Spleen (tissue), 11 donors: Measurements from ENCODE around the gene INPP5D. TPM values are rescaled to one million over a fixed set of nuclear protein-coding genes. Genes with fewer than 3 reads are reported as not detected.
"Not testable (repeated sequence)": the region's sequence is repeated elsewhere in the genome, so short reads cannot be mapped to it uniquely, and the experiment has no call there.

Source experiments
- DNase-seq: peaks from one replicate; pipeline ENCODE4 v3.0.0-alpha.2; 2020
- H3K27ac ChIP-seq, 8 donors: fragments of 200-600 bp; sonication (generic) in 7 of 8; 1 replicate in 4 of 8; 2 replicates in 4 of 8; pipeline versions ENCODE4 v1.5.0 to v1.8.0; 2016 to 2021; ENCODE audit warnings: inconsistent platforms in 4 of 8, mild to moderate bottlenecking in 4 of 8, moderate library complexity in 1 of 8
- H3K27me3 ChIP-seq, 7 donors: fragments of 200-600 bp; sonication (generic) in 6 of 7; replicated peaks in 1 of 7; 1 replicate in 4 of 7; 2 replicates in 3 of 7; pipeline versions ENCODE4 v1.5.0 to v1.8.0; 2016 to 2021; ENCODE audit warnings: inconsistent platforms in 3 of 7, mild to moderate bottlenecking in 1 of 7
- H3K36me3 ChIP-seq, 6 donors: fragments of 200-600 bp; sonication (generic) in 5 of 6; 1 replicate in 4 of 6; 2 replicates in 2 of 6; pipeline versions ENCODE4 v1.5.0 to v1.8.0; 2016 to 2021; ENCODE audit warnings: inconsistent platforms in 2 of 6
- H3K4me1 ChIP-seq, 6 donors: fragments of 200-600 bp; sonication (generic) in 5 of 6; 1 replicate in 3 of 6; 2 replicates in 3 of 6; pipeline versions ENCODE4 v1.5.0 to v1.8.0; 2016 to 2021; ENCODE audit warnings: inconsistent platforms in 3 of 6
- H3K4me3 ChIP-seq, 8 donors: fragments of 200-600 bp; sonication (generic) in 7 of 8; 1 replicate in 4 of 8; 2 replicates in 4 of 8; pipeline versions ENCODE4 v1.5.0 to v1.8.0; 2016 to 2021; ENCODE audit warnings: inconsistent platforms in 4 of 8, mild to moderate bottlenecking in 4 of 8, moderate library complexity in 2 of 8
- H3K9me3 ChIP-seq, 8 donors: fragments of 200-600 bp; sonication (generic) in 7 of 8; 1 replicate in 4 of 8; 2 replicates in 4 of 8; pipeline versions ENCODE4 v1.5.0 to v1.8.0; 2016 to 2021; ENCODE audit warnings: inconsistent platforms in 4 of 8
- CTCF ChIP-seq, 11 experiments: fragments of 200-600 bp in 7 of 11; fragments of 450-650 bp in 4 of 11; sonication (generic) in 4 of 11; IDR thresholded peaks in 8 of 11; conservative IDR thresholded peaks in 3 of 11; 1 replicate in 7 of 11; 2 replicates in 4 of 11; pipeline versions ENCODE4 v1.4.0 to v1.8.0; 2016 to 2021; ENCODE audit warnings: antibody characterized with exemption in 11 of 11, inconsistent platforms in 4 of 11, mild to moderate bottlenecking in 1 of 11
- POLR2A ChIP-seq, 3 donors: fragments of 450-650 bp; IDR thresholded peaks; one replicate each; pipeline ENCODE4 v1.5.1; 2017; ENCODE audit warnings: antibody characterized with exemption in 3 of 3, mild to moderate bottlenecking in 1 of 3
- POLR2AphosphoS5 ChIP-seq, 3 donors: sonication (generic); formaldehyde crosslinking; IDR thresholded peaks; one replicate each; pipeline ENCODE4 v1.5.1; 2017; ENCODE audit warnings: antibody characterized with exemption in 3 of 3
- WGBS, 5 donors: extraction: QIAGEN DNeasy Blood & Tissue Kit in 3 of 5; methylation state at CpG; one replicate each; pipeline versions ENCODE4 v1.1.5 to v1.1.7; 2013 to 2018; 5-methylcytosine and 5-hydroxymethylcytosine counted together
- intact Hi-C: fragments of 100-400 bp; cut with DNase I; formaldehyde crosslinking; loops from one replicate; pipeline ENCODE4 v1.15.0; 2023; ENCODE audit warnings: low total_unique reads
- polyA plus RNA-seq, 3 donors: library from polyadenylated mRNA; stranded (reverse); fragments of 200-250 nt; gene quantifications; one replicate each; pipeline ENCODE4 v1.2.1, GENCODE V29; 2013
- total RNA-seq, 7 donors: library from RNA; depleted of rRNA in 3 of 7; stranded (reverse); fragments of >200 nt in 3 of 7; fragmentation: NEBNext Ultra II Directional in 4 of 7; extraction: Animal tissue kit (Norgen Biotek cat#: 25700) in 4 of 7; gene quantifications; one replicate each; pipeline versions ENCODE4 v1.1.0 to v1.2.1, GENCODE V29; 2016 to 2021
- donor health status: healthy with polysubstance abuse.
- donor health status: DM: no; HTN: no; CAD: no; lungs with moderate emphysema.
- donor health status: DM: no; HTN: no; CAD: no.
- donor health status: Bipolar disorder and iron deficiency.
- donor health status: healthy.
- donor health status: DM: no; HTN: no; CAD: no.
- donor health status: DM: yes; HTN: yes; CAD: no.

INPP5D gene
- total and polyA plus RNA-seq, 10 donors, result 71.1 to 246 (median 181) TPM

- peaks cover 5 to 20% (median 15%) of the 10 kb centered on the region in 6 donors for H3K4me1 ChIP-seq
- 88 to 100% (median 94%) methylated on average over 1 of the region's 1 CpG for WGBS, 5 donors
- no peaks in the 10 kb centered on the region for H3K27me3 ChIP-seq
- TF ChIP-seq POLR2AphosphoS5 (IDR thresholded peaks at IDR 0.05) (no peak), CTCF (IDR thresholded peaks at IDR 0.05 in 8 of 11, conservative IDR thresholded peaks at IDR 0.05 in 3 of 11) (no peak), POLR2A (IDR thresholded peaks at IDR 0.05) (no peak)
- intact Hi-C loops, result no loop called here
- no peaks in the 10 kb centered on the region for H3K36me3 ChIP-seq
- no peak for DNase-seq
- H3K9me3 ChIP-seq, result peaks cover 0 to 14% (median 0%) of the 10 kb centered on the region in 8 donors
- no peak overlapping the region for H3K27ac ChIP-seq
- no peak overlapping the region for H3K4me3 ChIP-seq
These were observed 45.0 kb upstream of the INPP5D start for GRCh38 chr2:233015019-233015645.

GRCh38 chr2:233017947-233018346 is 42.2 kb upstream of the INPP5D start:
- Histone ChIP-seq H3K27me3 (no peaks in the 10 kb centered on the region), H3K9me3 (peaks cover 0 to 14% (median 0%) of the 10 kb centered on the region in 8 donors), H3K36me3 (no peaks in the 10 kb centered on the region), H3K4me3 (no peak overlapping the region), H3K27ac (no peak overlapping the region), H3K4me1 (peaks cover 0 to 3% (median under 1%) of the 10 kb centered on the region in 6 donors)
- 85 to 100% (median 95%) methylated on average over 1 of the region's 1 CpG for WGBS, 5 donors
- TF ChIP-seq POLR2AphosphoS5 (IDR thresholded peaks at IDR 0.05), result no peak
- DNase-seq, result no peak
- intact Hi-C loops, result no loop called here

GRCh38 chr2:233019610-233020009 is 40.5 kb upstream of the INPP5D start:
- intact Hi-C loops, H3K27ac ChIP-seq, DNase-seq, H3K4me3 ChIP-seq, H3K36me3 ChIP-seq, H3K4me1 ChIP-seq, H3K27me3 ChIP-seq: not testable (repeated sequence)
- peaks cover 0 to 14% (median 0%) of the 10 kb centered on the region in 8 donors for H3K9me3 ChIP-seq
- WGBS, 5 donors, result 91 to 96% (median 93%) methylated on average over 4 of the region's 4 CpGs

- Histone ChIP-seq H3K36me3 (no peaks in the 10 kb centered on the region), H3K9me3 (peaks cover 0 to 14% (median 0%) of the 10 kb centered on the region in 8 donors), H3K27ac (no peak overlapping the region), H3K4me1 (no peaks in the 10 kb centered on the region), H3K4me3 (no peak overlapping the region), H3K27me3 (no peaks in the 10 kb centered on the region)
- no peak for TF ChIP-seq POLR2AphosphoS5 (IDR thresholded peaks at IDR 0.05)
- WGBS, 5 donors, result 74 to 93% (median 88%) methylated on average over 2 of the region's 2 CpGs
- DNase-seq, result peak; percentile 15
- intact Hi-C loops, result no loop called here
These were observed 39.7 kb upstream of the INPP5D start for GRCh38 chr2:233020454-233020853.

GRCh38 chr2:233021771-233022170 is 38.4 kb upstream of the INPP5D start:
- no peaks in the 10 kb centered on the region for H3K36me3 ChIP-seq
- no peaks in the 10 kb centered on the region for H3K4me1 ChIP-seq
- 72 to 89% (median 81%) methylated on average over 7 to 8 of the region's 8 CpGs for WGBS, 5 donors
- DNase-seq, result peak; percentile 37
- peaks cover 0 to 14% (median 0%) of the 10 kb centered on the region in 8 donors for H3K9me3 ChIP-seq
- intact Hi-C loops, result no loop called here
- H3K27ac ChIP-seq, result no peak overlapping the region
- no peak overlapping the region for H3K4me3 ChIP-seq
- TF ChIP-seq POLR2A (IDR thresholded peaks at IDR 0.05) (no peak), POLR2AphosphoS5 (IDR thresholded peaks at IDR 0.05) (no peak), CTCF (IDR thresholded peaks at IDR 0.05 in 8 of 11, conservative IDR thresholded peaks at IDR 0.05 in 3 of 11) (no peak)
- H3K27me3 ChIP-seq, result no peaks in the 10 kb centered on the region
